Vagina (tissue), 2 donors: Measurements from ENCODE around the gene TPRX2.
A peak's percentile ranks its signal among the peaks of the same experiment; 100 is the strongest.

Source experiments
- POLR2A ChIP-seq, 2 donors: fragments of 450-650 bp; IDR thresholded peaks; one replicate each; pipeline ENCODE4 v1.6.1; 2017; ENCODE audit warnings: antibody characterized with exemption in 2 of 2, mild to moderate bottlenecking in 2 of 2, moderate library complexity in 2 of 2
- TF ChIP-seq, protein P1 (sequence below), 3 experiments: fragments of 450-650 bp in 2 of 3; fragments of 200-600 bp in 1 of 3; sonication (generic) in 1 of 3; IDR thresholded peaks; one replicate each; pipeline ENCODE4 v1.5.1; 2017 to 2019; ENCODE audit warnings: antibody characterized with exemption in 3 of 3, mild to moderate bottlenecking in 2 of 3, moderate library complexity in 2 of 3

DNA sequence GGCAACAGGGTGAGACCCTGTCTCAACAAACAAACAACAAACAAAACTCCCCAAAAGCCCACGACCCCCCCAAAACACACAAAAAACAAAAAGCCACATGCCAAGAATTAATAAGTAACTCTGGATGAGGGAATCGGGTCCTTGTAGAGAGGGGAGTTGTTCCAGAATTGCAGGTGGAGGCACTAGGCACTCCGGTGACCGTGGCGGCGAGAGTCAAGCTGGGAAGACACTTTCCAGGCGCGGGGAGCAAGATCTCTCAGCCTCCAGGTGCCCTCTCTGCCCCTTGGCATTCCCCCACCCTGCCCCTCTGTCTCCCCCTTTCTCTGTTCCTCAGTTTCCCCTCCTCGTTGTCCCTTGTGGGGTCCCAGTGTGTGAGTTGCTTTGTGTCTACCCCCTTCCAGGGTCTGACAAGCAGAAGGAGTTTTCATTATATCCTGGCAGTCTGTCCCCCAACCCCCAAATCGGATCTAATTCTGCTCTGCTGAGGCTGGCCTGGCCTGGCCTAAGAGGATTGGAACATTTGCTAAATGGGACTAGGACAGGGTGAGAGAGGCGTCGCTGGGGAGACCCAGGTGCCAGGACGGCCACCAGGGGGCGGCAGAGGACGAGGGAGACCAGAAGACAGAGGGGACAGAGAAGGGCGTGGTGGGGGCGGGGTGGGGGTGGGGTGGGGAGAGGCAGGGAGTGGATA, 45.6 kb upstream of the TPRX2 start:
- no peak for TF ChIP-seq POLR2A (IDR thresholded peaks at IDR 0.05)
- TF ChIP-seq, protein P1, sequence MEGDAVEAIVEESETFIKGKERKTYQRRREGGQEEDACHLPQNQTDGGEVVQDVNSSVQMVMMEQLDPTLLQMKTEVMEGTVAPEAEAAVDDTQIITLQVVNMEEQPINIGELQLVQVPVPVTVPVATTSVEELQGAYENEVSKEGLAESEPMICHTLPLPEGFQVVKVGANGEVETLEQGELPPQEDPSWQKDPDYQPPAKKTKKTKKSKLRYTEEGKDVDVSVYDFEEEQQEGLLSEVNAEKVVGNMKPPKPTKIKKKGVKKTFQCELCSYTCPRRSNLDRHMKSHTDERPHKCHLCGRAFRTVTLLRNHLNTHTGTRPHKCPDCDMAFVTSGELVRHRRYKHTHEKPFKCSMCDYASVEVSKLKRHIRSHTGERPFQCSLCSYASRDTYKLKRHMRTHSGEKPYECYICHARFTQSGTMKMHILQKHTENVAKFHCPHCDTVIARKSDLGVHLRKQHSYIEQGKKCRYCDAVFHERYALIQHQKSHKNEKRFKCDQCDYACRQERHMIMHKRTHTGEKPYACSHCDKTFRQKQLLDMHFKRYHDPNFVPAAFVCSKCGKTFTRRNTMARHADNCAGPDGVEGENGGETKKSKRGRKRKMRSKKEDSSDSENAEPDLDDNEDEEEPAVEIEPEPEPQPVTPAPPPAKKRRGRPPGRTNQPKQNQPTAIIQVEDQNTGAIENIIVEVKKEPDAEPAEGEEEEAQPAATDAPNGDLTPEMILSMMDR (IDR thresholded peaks at IDR 0.05) = peak in 2 of 3 experiments; percentile 22 to 40
